GM21423 (cell line): ENCODE data around the gene DUSP9.

Experiments used
- ATAC-seq: cut with Tn5 transposase; IDR thresholded peaks from one replicate; pipeline ENCODE4 v1.9.1; 2021; ENCODE audit warnings: mild to moderate bottlenecking, moderate library complexity; ENCODE audit not compliant: unreplicated experiment

DUSP9 gene

DNA sequence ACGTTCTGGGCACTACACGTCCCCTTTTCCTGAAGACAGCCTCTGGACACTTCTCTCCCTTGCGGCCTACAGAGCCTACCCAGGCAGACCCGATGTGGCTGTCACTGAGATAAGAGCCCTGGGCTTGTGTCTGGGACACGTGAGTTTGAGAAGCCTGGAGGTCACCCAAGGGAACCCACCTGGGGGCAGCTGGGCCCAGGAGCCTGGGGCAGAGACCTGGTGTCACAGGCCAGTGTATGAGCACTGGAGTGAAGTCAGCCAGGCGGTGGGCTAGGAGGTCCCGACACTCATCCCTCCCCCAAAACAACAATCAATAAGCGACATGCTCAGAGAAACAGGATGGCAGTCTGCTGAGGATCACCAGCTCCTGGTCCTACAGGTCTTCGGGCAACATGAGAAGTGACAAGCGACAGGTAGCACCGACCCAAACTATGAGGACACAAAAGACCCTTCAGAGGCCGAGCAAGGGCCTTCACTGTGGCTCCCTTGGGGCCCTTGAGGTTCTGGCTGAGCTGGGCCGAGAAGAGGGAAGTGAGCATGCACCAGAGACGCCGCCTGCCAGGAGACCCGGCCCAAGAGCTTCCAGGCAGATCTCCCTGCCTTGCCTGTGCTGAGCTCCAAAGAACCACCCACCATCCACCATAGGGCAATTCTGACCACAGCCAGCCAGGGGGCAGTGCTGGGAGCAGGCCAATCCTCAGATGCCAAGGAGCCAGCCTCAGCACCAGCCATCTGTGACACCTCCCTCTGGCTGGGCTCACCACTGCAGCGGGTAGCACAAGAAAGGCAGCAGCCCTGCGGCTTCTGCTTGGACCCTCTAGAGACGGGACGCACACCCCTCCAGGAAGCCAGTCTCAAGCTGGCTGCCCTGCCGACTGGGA lies 11.0 kb upstream of the DUSP9 start:
- no peak for ATAC-seq

DNA sequence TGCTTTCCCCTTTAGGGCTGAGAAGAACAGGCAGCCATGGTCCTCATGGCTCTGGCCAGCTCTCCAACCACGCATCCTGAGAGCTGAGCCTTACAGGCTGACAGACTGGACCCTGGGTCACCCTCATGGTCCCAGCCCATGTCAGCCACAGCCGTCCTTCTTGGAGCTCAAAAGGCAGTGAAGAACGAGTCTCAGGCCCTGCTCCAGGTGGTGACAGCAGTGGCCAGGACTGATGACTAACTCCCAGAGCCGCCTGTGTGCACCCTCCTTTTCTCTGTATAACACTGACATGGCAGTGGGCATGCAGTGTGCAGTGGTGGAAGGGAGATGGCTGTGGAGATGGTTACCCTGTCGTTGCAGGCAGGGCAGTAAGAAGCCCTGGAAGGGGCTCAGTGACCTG lies 10.3 kb upstream of the DUSP9 start:
- ATAC-seq: no peak

DNA sequence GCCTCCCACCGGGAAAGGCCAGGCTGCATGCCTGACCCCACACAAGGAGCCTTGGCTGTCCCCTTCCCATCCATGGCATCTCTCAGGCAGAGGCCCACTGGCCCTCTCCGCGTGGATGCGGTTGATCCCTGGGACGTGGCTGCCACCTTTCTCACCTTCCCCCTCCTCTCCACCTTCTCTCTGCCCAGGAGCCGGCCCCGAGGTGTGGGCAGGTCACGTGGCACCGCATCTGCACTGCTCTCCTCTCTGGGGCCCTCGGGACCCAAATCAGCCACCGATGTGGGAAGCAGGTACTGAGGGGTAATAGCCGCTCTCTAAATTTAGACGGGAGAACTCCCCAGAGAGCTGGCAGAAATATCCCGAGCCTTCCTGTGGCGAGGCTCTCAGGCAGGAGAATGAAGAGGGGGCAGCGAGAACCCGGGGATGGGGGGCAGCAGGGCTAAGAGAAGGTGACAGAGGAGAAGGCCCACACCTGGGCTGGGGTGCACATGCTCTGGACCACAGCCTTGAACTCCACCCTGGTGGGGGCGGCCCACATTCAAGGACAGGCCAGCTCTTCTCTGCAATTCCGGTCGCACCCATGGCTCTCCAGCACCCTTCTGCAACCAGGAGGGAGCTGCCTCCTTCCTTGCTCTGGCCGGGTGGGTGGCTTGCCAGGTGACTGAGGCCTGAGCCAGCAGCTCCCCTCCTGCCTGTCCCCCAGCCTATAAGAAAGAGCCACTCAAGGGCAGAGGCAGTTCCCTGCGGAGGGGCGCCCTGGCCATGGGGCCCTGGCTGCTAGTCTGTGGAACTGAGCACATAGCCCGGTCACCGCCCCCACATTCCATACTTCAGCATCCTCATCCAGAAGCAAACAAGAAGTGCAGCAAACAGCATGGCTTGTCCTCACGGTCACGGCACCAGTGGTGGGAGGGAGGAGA lies 9.6 kb upstream of the DUSP9 start:
- ATAC-seq: no peak

DNA sequence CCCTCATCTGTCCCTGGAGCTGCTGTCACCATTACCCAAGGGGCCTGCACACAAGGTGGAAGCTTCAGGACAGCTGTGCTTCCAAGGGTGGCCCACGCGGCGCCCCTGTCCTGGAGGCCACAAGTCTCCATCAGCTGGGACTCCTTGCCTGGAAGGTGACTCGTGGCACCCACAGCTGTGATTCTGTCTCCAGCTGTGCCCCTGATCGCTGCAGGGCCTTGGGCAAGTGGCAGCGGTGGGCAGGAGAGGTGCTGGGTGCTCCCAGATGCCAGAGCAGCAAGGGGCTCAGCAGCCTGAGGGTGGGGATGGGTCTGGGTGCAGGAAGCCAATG lies 9.0 kb upstream of the DUSP9 start:
- no peak for ATAC-seq

DNA sequence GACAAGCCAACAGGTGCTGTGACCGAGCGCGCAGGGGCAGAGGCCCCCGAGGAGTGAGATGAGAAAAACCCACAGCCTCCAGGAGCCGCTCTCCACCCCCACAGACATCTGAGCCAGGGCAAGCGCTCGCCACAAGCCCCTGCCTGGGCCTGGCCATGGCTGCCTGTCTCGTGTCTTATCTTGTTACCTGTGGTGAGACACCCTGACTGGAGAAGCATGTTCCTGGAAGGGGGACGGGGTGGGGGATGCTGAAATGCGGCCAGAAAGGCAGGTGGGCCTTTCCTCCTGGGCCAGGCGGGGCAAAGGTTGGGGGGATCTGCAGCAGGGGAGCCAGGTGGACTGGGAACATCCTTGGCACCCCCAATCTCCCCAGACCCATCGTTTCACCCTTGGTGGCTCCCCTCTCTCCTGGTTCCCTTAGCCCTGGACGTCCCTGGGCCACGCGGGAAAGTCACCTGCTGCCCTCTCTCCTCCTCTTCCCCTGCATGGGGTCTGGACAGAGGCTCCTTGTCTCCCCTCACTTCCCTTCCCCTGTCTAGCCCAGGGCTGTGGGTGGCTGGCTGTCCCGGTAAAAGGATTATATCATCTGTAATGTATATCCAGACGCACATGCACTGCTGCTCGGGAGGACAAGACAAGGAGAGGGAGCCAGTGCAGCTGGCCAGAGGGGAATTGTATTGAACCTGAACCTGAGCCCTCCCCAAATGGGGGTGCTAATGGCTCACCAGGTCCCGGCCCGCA lies 8.4 kb upstream of the DUSP9 start:
- no peak for ATAC-seq

DNA sequence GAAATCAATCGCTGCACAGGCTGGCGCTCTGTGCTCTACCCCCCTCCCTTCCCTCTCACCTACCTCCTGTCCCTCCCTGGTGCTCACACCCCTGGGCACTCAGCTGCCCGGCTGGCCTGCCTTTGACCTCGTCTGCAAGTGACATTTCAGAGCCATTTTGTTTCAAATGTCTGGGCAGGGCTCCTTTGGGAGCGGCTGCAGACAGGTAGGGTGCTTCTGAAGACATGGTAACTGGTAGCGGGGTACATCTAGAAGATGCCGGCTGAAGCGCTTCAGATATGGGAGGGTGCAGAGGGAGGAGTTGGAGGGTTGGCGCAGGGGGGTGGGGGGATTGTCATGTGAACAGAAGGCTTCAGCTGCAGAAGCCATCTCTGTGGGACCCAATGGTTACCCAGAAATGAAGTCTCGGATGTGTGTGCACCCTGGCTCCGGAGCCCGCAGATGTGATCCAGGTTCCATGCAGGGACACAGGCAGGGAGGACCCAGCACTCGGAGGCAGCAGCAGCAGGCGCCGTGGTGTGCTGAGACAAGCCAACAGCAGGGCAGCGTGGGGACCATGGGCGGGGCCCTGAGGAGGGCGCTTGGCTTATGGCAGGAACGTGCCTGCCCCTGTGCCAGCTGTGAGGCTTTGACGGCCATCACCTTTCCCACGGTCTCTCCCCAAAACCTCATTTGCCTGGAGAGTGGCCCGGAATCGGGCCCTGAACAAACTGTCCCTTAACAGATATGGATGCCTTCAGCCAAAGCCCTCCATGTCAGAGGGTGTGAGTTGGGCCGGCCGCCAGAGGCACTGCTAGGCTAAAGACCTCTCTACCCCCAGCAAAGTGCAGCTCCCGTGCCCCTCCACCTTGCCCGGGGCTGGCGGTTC lies 7.6 kb upstream of the DUSP9 start:
- ATAC-seq: no peak

DNA sequence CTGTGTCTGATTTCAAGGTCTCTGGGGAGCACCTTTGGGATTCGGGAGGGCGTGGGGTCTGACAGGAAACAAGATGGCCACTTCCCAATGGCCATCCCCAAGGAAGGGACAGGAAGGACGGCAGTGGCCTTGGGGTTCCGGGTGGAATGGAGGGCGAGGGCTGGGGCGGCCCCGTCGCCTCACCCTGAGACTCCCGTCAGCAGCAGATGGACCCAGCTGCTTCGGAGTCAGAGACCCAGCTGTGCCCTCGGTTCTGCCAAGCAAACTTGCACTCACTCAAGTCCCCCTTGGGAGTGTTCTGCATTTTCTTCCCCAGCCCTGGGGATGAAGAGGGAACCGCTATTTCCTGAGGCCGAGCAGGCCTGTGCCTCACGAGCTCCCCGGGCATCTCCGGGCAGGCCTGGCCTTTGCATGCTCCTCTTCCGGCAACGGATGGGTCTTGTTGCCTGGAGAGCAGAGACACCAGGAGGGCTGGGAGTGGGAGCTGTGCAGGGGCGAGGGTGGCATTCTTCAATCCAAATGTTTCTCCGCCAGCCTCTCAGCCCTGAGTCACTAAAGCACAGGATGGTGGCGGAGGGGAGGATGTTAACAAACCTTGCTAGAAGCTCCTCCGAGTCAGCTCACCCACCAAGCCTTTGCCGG lies 6.8 kb upstream of the DUSP9 start:
- no peak for ATAC-seq

DNA sequence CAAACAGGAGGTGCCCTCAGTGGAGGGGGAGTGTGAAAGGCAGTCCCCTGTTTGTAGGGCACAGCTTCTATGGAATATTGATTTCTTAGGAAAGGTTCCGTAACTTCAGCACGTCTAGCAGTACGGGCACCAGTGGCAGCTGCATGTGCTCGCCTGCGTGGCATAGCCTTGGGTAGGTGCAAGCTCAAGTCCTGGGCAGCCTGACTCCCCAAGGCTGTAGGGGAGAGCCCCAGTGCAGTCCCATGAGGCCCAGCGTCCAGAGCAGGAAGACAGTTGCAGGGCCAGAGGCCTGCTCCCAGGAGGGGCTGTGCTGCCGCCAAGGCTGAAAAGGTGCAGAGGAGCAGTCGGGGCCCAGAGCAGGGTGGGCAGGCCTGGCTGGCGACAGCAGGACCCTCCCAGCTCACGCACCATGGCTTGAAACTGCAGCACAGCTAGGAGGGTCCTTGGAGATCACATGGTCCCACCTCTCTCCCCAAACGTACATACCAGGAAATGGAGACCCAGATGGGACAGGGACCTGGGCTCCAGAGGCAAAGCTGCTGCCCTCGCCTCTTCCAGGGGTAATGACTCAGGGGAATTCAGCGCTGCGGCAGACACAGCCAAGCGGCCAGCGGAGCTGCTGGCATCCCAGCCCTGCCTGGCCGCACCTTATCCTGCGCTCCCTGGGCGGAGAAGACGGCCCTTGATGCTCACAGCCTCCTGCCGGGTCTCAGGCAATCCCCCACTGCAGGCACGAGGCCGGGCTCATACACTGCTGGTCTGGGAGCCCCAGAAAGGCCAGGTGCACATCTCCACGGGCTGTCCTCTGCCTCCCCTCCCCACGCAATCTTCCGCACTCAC lies 6.0 kb upstream of the DUSP9 start:
- ATAC-seq: no peak

DNA sequence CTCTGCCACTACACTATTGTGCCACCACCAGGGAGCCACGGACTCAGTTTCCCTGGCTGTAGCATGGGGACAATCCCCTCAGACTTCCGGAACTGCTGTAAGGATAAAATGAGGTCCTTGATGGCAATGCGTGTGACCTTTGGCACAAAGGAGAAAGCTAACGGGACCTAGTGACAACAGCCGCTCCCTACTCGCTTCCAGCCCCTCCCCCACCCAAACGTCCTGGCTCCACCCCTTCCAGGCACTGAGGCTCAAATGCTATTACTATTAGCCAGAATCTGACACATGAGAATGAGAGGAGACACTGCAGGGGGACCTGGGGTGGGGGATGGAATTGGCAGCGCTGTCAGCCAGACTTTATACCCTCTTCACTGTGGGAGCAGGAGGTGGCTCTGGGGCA lies 5.4 kb upstream of the DUSP9 start:
- ATAC-seq: no peak

DNA sequence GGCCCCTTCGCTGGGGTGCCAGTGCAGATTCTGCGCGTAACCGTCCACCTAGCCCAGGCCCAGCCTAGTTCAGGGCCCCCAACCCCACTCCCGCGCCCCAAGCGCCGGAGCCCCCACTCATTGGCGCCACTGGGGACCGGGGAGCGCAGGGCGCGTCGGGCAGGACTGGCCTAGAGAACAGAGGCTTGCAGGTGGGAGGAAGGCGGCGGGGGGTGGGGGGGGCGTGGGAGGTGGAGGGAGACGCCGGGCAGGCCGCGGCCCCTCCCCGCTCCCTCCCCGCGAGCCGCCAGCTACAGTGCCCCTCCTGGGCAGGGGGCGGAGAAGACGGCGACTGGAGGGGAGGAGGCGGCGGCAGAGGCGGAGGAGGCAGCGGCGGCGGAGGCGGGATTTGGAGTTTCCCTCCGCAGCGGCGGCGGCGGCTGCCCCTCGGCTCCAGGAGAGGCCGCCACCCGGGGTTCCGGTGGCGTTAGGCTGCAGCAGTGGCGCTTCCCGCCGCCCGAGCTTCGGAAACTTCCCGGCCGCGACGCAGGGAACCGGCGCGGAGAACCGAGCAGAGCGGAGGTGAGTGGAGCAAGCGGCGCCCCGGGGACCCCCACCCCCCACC lies 4.8 kb upstream of the DUSP9 start:
- ATAC-seq: no peak

DNA sequence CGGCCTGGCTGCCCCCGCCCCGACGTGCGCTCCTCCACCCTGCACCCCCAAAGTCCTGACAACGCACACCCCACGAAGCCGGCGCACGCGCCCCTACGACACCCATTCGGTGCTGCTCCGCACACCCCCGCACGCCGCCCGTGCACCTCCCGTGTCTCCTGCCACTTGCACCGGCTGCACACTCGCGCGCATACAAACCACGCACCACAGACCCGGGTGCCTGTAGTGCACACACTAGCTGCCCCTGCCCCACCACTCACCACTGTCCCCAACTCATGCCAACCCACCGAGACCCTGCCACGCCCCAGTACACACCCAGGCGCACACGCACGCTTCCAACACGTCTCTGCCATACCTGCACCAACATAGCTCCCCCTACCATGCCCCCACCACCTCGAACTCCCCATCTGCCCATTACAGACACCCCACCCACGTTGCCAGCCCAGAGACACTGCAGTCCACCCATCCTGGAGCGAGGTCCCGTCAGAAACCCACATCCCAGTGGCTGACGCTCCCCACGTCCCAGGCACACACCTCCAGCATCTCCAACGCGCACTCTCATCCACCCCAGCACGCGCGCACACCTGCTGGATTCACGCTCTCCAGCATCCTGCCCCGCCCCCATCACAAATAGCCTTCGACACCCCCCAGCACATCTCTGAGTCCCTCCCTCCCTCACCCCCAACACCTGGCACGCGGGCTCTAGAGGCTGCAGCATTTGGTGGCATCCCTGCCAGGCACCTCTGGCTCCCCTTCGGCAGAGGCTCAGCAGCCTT lies 4.2 kb upstream of the DUSP9 start:
- no peak for ATAC-seq

DNA sequence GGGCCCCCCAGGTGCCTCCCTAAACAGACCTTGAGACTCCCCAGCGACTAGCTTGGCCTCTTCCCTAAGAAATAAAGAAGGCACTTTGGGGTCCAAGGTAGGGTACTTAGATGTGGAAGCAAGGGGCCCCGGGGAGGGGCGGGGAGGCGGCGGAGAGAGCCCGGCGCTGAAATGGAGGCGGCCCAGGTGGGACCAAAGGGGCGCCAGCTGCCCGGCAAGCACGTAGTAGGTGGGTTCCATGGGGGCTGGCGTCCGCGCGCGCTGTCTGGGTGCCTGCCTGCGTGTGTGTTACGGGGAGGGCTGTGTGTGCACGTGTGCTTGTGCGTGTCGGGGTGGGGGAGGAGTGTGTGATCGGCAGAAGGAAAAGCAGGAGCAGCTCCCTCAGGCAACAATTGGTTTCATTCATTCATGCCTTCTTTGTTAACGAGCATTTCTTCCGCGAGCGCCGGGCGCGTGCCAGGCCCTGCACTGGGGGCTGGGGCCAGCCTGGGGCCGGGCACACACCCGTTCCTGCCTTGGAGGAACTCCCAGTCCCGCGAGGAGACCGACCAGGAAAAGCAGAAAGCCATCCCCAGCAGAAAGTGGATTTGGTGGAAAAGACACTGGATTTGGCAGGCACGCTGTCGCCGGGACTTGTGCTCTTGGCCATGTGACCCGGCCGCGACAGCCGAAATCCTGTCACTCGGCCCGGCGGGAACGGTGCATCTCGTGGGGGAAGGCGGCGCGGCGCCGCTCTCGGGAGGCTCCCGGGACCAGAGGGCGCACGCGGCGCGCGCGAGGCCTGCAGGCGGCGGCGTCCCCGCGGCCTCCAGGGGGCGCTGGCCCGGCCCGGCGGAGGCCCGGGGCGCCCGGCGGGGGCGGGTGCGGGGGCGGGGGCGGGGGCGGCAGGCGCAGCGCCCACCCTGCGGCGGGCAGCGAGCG lies 3.3 kb upstream of the DUSP9 start:
- ATAC-seq: no peak

DNA sequence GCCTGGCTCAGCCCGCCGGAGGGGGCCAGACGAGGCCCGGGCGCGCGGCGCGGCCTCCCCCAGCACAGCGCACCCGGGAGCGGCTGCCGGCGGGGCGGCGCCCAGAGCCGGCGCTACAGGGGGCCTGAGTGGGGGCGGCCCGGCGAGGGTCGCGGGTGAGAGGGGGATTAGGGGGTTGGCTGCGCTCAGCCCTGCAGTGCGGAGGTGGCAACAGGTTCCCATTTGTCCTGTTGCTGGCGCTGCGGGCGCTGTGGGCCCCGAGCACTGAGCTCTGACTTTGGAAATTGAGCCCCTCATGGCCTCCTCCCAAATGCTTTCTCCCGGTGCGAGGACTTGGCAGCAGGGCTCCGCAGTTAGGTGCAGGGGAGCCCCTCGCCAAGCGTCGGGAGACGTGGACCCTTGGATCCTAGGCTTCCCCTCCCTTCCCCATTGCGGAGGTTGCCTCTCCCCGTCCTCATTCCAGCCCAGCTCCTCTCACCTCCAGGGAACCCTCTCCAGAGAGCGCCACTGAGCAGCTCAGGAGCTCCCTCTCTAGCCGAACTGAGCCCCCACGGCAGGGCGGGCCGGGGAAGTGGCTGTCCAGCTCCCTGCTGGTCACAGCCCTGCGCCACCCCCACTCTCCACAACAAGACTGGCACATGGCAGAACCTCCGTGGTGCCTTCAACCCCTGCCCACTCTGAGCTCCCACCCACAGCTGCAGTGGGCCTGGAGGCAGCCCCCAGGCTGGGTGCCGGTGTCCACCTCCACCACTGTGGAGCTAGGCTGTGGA lies 2.5 kb upstream of the DUSP9 start:
- ATAC-seq: no peak

DNA sequence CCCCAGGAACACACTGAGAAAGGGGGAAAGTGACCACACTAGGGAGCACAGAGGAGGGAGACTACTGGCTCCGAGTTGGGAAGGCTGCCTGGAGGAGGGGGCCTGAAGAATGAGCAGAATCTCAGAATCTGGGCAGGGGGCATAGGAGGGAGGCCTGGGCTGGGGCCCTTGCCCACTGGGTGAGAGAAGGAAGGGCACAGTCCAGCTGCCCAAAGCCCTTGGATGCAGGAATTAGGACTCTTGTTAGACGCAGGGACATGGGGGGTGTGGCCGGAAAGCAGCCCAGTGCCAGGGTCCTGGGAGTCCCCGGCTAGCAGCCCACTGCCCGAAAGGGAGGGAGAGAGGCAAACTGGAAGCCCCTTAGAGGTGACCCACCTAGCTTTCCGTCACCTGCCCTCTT lies 1.9 kb upstream of the DUSP9 start:
- ATAC-seq: no peak

DNA sequence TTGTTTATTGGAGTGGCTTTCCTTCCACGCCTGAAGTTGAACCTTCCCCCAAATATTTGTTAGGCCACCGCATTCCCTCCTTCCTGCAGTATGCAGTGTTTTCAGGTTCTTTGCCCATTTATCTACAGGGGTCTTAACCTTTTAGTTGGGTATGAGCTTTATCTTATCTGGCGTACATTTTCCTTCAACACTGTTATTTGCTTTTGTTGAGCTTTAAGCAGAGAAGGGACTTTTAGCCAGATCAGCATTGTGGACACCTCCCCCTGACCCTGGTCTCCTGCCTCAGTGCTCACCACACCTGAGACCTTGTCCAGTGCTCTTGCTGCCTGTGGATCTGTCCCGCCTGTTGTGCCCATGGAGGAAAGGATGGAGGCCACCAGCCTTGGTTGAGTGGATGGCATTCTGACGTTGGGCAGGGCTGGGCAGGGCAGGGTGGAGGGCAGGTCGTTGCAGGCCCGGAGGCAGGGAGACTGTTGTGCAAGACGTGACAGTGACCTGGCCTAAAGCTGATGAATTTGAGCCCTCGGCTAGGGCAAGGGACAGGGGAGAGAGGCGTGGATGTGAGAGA lies 998 bp upstream of the DUSP9 start:
- ATAC-seq: no peak
